ENCODE data around the gene TPK1. TPM values are rescaled to one million over a fixed set of nuclear protein-coding genes. Genes with fewer than 3 reads are reported as not detected.

TPK1 gene
- total RNA-seq, 1 donor from 2014 or later = 2.9 TPM

DNA sequence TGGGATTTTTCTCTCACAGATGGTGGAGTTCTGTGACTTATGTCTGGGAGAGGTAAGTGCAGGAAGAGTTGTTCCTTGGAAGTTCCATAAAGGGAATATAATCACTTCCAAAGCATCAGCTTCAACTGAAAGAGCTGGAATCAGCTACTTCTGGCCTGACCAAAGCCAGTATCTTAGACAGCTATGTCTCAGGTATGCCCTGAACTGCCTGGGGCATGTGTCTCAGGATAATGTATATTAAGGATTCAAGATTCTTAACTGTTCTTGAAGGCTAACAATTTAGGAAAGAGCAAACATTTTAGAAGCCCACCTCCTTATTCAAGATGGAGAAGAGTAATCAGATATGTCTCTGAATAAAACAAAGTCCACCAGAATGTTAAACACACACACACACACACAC is 420.0 kb downstream of the TPK1 start:
- ATAC-seq (ENCODE audit: poor library complexity) (no peak), DNase-seq (no peak)
- intact Hi-C loops (cut with DNase I) = no loop called here

DNA sequence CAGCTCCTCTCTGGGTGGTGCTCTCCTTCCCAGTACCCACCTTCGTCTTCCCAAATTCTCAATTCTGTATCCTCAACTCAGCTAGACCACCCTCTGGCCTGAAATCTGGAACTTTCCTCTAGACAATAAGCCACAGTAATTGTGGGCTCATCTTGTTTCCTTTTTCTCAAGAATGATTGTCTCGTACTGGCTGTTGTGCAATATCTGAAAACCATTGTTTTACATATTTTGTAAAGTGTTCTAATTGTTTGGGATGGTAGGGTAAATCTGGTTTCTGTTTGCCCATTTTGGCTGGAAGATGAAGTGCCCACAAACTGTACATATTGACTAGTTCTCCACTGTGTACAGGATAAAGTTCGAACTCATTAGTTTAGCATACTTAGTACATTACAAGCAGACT is 421.0 kb downstream of the TPK1 start:
- ATAC-seq (ENCODE audit: poor library complexity) = no peak
- intact Hi-C loops (cut with DNase I) = no loop called here
- DNase-seq = no peak

DNA sequence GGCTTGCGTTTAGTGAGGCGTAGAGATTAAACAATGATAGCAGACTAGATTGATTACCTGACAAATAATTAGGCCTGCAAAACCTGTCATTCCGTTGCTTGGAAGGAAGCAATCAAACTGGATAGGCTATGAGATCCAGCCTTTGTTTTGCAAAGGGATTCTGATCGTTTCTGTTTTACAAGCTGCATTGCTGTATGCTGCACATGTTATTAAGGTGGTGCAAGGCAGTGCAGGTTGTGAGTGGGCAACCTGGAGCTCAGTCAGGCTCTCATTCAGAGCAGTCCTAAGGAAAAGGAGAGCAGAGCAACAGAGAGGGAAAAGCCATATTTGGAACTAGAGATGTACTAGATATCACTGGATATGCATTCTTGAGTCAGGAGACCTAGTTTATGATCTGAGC is 425.4 kb downstream of the TPK1 start:
- intact Hi-C loops (cut with DNase I) = no loop called here
- ATAC-seq (ENCODE audit: poor library complexity) (no peak), DNase-seq (no peak)

DNA sequence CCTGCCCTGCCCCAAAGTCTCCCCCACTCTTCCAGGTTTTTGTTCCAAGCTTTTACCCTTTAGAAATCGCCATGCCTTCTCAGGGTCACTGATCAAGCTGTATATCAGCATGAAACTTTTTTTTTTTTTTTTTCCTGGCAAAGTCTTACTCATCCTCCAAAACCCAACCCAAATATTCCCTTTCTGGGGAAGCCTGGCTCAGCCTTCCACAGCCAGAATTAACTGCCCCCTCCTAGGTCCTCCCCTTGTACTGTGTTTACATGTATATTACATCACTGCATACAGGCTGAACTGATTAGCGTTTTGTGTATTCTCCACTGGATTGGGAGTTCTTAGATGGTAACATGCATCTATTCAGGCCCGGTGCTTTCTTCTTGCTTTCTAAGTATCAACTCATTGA is 427.7 kb downstream of the TPK1 start:
- intact Hi-C loops (cut with DNase I) = no loop called here
- DNase-seq (no peak), ATAC-seq (ENCODE audit: poor library complexity) (no peak)

DNA sequence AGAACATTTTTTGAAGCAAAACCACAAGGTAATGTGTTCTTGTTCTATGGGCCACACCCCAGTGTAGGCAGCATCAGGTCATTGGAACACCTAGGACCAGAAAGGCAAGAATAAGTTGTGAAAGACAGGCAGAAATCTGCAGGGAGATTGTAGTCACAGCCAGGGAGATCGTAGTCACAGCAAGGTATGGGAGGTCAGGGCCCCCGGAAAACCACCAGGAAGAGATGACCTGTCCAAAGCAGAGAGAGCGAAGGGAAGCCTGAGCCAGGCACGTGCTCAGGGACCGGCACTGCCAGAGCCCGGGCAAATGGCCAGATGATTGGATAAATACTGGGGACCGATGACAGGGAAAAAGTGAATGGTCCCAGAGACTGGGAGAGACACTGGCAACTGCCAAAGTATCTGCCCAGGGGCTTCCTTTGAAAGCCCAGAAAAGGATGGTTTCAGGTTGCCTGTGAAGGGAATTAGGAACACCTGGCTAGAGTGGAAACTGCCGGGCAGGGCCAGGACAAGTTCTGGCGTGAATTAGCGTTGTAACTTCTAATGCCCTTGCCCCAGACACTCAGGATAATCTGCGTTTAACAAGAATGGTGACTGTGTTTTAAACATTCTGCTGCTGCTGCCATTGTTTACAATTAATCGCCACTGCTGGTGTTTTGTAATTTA is 428.5 kb downstream of the TPK1 start:
- no peak for DNase-seq
- intact Hi-C loops (cut with DNase I) = no loop called here
- no peak for ATAC-seq (ENCODE audit: poor library complexity)

DNA sequence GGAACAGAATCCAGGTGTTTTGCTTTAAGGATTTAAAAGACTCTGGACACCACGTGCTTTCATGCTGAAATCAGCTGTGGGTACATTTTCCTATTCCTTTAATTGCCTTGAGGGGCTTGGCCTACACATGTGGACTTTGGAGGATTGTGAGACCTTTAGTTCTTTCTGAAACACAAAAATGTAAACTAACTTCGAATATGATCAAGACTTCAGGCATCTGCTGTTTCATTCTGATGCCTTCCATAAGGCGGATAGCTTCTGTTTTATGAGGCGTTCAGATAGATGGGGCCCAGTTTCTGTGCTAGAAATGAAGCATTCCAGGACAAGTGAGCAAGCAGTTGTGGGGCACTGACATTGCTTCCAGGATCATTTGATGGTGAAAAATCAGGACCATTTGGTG is 430.9 kb downstream of the TPK1 start:
- no peak for DNase-seq
- ATAC-seq (ENCODE audit: poor library complexity) = no peak
- intact Hi-C loops (cut with DNase I) = no loop called here

DNA sequence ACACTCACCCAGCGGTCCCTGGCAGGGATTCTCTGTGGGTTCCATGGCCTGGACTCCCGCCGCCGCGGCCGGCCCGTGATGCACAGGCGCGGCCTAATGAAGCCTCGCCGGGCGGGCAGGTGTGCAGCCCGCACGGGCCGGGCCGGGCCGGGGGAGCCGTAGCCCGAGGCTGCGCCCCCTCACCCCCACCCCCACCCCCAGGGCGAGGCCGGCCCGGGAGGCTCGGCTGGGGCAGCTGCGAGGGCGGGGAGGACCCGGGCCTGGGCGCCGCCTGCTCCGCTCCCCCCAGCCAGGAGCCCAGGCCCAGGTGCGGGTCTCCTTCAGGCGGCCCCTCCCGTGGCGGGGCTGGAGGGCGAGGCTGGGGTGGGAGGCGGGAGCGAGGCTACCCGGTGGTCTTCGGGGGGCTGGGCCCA is 432.2 kb downstream of the TPK1 start, which contains the start of gene NOBOX:
NOBOX (minus strand) TSS at position 45 of the 413 bp plus-strand sequence.
- DNase-seq (no peak), ATAC-seq (ENCODE audit: poor library complexity) (no peak)
- intact Hi-C loops (cut with DNase I) = no loop called here

DNA sequence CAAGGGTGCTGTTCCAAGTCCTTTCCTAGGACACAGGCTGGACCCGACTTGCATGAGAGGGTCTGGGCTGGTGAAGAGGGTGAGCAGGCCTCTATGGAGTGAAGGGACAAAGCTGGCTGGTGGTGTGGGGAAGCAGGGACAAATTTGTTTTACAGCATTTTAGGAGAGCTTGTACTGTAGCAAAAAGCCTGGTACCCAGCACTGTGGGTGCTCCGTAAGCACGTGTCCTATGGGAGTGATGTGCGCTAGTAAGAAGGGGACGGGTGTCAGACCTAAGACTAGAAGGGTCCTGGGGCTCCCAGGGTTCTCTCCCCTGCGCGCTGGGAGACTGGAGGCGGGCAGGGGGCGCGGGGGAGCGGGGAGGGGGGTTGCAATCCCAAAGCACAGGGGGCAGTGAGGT is 432.8 kb downstream of the TPK1 start:
- ATAC-seq (ENCODE audit: poor library complexity) (no peak), DNase-seq (no peak)
- intact Hi-C loops (cut with DNase I) = no loop called here

Measured in Right ventricle myocardium superior (tissue), 1 donor.